ENCODE results near the gene PDE6B.

DNA sequence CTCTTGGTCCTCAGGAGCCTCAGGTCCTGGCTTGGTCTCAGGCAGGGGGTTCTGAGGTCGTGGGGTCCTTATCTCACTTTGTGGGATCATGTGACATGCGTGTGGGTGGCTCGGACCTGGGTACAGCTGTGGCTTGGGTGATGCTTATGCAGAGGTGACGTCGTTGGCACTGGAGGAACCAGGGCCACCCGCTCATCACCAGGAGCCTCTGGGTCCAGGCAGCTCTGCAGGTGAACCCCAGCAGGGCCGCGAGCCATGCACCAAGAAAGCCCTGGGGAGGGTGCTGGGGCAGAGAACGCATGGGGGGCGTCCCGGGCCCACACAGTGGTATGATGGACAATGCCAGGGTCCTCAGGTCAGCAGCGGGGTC lies 40.0 kb downstream of the PDE6B start:
- no peak for TF ChIP-seq POLR2AphosphoS5 (IDR thresholded peaks at IDR 0.05)
- TF ChIP-seq, protein P1, sequence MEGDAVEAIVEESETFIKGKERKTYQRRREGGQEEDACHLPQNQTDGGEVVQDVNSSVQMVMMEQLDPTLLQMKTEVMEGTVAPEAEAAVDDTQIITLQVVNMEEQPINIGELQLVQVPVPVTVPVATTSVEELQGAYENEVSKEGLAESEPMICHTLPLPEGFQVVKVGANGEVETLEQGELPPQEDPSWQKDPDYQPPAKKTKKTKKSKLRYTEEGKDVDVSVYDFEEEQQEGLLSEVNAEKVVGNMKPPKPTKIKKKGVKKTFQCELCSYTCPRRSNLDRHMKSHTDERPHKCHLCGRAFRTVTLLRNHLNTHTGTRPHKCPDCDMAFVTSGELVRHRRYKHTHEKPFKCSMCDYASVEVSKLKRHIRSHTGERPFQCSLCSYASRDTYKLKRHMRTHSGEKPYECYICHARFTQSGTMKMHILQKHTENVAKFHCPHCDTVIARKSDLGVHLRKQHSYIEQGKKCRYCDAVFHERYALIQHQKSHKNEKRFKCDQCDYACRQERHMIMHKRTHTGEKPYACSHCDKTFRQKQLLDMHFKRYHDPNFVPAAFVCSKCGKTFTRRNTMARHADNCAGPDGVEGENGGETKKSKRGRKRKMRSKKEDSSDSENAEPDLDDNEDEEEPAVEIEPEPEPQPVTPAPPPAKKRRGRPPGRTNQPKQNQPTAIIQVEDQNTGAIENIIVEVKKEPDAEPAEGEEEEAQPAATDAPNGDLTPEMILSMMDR (IDR thresholded peaks at IDR 0.05 in 8 of 11, conservative IDR thresholded peaks at IDR 0.05 in 3 of 11): no peak
